Measurements from ENCODE around the gene C1QTNF8.
"Not testable (repeated sequence)": the region's sequence is repeated elsewhere in the genome, so short reads cannot be mapped to it uniquely, and the experiment has no call there.

The C1QTNF8 gene

DNA sequence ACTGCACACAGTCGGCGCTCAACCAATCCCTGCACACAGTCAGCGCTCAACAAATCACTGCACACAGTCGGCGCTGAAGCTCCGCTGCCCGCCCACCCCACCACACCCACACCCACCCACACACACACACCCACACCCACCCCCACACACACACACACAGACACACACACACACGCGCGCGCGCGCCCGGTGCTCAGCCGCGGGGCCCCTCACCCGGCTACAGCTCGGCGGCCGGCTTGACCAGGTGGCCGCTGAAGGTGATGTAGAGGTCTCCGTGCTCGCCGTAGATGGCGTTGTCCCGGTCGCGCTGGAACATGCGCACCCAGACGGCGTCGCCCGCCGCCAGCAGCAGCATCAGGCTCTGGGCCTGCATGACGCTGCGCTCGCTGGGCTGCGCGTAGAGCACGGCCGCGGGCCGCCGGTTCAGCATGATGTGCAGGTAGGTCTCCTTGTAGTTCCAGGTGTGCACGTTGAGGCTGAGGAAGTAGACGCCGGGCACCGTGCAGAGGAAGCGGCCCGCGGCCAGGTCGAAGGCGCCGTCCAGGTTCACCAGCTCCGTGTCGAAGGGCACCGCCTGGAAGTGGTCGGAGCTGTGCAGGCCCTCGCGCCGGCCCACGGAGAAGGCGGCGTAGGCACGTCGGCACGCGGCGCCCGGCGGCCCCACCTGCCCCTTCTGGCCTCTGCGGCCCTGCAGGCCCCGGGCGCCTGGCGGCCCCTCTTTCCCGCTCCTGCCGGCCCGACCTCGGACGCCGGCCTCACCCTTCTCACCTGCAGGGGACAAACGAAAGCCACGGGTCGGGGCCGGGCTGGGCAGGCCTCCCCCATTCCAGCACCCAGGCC lies 2.5 kb downstream of the C1QTNF8 start:
- DNase-seq (ENCODE audit: low spot score): no peak

DNA sequence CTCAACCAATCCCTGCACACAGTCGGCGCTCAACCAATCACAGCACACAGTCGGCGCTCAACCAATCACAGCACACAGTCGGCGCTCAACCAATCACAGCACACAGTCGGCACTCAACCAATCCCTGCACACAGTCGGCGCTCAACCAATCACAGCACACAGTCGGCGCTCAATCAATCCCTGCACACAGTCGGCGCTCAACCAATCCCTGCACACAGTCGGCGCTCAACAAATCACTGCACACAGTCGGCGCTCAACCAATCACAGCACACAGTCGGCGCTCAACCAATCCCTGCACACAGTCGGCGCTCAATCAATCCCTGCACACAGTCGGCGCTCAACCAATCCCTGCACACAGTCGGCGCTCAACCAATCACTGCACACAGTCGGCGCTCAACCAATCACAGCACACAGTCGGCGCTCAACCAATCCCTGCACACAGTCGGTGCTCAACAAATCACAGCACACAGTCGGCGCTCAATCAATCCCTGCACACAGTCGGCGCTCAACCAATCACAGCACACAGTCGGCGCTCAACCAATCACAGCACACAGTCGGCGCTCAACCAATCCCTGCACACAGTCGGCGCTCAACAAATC lies 3.3 kb downstream of the C1QTNF8 start:
- DNase-seq (ENCODE audit: low spot score): not testable (repeated sequence)

DNA sequence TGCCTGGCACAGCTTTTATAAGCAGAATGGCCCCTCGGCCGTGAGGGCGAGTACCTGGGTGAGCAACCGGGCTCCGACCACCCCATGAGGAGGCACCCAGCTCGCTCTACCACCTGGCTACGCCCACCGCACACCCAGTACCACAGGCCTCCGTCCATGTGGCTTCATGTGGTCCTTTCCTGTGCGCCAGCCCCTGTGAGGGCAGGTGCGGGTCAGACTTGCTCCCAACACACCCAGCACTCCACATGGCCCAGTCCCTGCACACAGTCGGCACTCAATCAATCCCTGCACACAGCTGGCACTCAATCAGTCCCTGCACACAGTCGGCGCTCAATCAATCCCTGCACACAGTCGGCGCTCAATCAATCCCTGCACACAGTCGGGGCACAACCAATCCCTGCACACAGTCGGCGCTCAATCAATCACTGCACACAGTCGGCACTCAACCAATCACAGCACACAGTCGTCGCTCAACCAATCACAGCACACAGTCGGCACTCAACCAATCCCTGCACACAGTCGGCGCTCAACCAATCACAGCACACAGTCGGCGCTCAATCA lies 4.0 kb downstream of the C1QTNF8 start:
- DNase-seq (ENCODE audit: low spot score): no peak

DNA sequence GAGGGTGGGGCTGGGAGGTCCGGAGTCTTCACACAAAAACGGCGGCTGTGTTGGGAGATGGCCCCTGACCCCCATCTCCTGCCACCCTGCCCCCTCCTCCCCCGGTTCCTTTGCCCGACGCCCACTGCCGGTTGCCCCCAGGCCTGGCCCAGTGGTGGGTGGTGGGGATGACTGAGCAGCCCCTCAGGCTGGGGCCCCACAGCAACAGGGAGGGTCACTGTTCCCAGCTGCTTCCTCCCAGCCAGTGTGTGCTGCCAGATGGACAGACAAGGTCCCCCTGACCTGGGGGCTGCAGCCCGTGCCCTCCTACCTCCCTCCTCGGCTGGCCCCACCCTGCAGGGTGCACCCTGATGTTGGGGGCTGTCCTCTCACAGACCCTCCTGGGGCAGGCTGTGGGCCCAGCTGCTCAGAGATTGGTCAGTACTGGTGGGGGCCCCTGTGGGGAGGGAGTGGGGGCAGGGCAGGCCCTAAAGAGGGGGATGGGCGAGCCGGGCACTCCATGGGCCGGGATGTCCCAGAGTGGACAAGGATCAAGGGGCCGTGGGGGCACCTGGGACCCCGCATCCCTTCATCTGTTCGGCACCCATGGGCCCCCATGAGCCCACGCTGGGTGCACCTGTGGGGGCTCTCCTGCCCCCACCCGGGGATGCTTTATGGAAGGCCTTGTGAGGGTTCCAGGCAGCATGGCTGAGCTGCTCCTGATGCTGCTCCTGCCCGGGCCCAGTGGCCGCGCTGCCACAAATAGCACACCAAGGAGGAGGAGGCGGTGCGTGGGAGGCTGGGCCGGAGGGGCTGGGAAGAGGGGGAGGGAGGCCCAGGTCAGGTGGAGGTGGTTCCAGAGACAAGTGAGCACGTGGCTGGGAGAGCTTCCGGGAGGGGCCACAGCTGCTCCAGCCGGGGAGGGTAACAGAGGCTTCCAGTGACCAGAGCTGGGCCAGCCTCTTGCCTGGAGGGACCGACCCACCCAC lies 5.1 kb downstream of the C1QTNF8 start:
- no peak for DNase-seq (ENCODE audit: low spot score)

DNA sequence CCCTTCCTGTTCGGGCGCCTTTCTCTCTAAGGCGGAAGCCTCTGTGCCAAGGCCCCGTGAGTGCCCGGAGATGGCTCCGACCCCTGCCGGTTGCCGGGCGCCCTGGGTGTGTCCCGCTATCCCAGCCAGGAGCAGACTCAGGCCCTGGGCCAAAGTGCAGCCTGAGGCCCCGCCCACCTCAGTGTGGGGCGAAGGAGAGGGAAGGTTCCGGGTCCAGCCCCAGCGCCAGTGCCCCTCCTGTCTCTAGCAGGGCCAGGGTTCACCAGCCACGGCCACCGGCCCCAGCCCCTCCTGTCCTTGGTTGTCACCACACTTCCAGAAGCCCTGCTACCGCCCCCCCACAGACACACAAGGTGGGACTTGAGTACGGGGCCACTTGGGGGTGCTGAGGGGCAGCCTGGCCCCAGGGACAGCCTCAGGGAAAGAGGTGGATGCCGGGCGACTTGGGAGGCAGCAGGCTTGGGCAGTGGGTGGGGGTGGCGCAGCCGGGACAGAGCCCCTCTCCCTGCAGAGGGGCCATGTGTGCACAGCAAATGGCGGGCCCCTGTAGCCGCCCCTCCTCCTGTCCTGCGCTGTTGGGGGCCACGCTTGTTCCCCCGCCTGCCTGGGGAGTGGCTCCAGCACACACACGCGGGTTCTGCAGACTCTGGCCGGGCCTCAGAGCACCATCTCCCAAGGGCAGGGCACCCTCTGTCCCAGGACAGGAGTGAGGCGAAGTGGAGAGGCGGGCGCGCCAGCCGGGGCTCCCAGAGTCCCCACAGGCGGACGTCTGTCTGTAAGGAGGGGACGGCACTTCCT lies 6.0 kb downstream of the C1QTNF8 start:
- no peak for DNase-seq (ENCODE audit: low spot score)

DNA sequence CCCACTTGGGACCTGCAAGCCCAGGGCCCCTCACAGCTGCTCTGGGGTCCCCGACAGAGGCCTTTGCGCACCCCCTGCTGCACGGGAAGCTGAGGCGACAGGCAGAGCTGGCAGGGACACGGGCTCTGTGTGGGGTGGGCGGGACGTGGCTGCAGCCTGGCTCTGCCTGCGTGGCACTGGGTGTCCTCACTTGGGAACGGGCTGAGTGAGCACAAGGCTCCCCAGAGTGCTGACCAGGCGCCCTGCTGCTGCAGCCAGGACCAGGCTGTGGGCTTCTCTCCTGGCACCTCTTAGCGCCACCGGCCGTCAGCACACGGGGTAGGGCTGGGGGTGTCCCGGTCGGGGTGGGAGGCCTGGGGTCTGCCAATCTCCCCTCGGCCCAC lies 6.6 kb downstream of the C1QTNF8 start:
- DNase-seq (ENCODE audit: low spot score): no peak

DNA sequence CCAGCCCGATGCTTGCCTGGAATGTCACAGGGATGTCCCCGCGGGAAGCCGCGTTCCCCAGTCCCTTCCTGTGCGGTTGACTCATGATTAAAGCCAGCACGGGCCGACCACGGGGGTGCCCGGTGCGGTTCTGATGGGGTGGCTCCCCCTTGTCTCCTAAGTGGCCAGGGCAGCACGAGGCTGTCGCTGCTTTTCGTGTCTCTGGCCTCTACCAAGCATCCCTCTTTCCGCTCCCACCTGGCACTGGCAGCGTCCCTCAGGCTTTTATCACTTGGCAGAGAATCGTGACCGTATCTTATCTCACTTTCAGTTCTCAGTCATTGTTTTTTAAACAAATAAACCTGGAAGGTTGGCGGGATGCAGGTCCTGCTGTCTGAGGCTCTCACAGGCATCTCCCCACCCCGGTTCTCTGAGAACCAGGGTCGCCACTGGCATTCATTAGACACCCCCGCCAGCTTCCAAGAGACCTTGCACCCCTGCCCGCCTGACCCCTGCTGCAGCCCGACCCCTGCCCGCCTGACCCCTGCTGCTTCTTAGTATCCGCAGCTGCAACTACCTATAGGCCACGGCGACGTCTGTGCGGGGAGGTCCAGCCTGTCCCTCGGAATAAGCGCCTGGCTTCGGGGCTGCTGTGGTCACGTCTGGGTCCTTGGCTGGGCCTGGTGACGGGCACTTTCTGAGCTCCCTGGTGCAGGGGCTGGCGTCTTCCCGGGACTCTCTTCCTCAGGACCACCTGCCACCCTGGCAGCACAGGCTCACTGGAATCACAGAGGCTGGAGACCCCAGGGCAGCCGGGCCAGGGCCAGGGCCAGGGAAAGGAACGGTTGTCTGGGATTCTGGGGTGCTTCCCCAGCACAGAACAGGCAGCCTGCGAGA lies 7.5 kb downstream of the C1QTNF8 start:
- no peak for DNase-seq (ENCODE audit: low spot score)

DNA sequence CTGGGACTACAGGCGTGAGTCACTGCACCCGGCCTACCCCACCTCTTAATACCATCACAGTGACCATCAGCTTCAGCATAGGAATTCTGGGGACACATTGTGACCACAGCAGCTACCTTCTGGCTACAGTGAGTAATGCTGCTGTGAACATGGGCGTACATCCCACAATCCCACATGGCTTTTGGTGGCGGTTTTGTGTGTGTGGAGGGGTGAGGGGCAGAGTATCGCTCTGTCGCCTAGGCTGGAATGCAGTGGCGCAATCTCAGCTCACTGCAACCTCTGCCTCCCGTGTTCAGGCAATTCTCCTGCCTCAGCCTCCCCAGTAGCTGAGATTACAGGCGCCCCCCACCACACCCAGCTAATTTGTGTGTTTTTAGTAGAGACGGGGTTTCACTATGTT lies 9.6 kb downstream of the C1QTNF8 start:
- DNase-seq (ENCODE audit: low spot score): not testable (repeated sequence)

DNA sequence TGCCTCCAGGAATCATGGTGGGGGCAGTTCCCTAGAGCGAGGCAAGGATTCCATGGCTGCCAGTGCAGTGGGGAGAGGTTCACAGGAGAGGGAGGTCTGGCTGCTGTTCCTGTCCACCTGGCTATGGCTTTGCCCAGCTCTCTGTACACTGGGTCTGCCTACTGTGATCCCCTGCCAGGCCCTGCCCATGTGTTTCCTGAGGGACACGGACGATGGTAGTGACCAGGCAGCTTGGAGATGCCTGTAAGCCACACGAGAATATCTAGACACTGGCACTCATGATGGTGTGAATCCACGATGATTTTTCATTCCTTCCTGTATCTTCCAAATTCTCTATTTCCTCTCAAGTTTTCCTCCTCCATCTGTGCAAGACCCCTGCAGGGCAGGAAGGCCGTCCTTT lies 11.1 kb downstream of the C1QTNF8 start:
- DNase-seq (ENCODE audit: low spot score): no peak

DNA sequence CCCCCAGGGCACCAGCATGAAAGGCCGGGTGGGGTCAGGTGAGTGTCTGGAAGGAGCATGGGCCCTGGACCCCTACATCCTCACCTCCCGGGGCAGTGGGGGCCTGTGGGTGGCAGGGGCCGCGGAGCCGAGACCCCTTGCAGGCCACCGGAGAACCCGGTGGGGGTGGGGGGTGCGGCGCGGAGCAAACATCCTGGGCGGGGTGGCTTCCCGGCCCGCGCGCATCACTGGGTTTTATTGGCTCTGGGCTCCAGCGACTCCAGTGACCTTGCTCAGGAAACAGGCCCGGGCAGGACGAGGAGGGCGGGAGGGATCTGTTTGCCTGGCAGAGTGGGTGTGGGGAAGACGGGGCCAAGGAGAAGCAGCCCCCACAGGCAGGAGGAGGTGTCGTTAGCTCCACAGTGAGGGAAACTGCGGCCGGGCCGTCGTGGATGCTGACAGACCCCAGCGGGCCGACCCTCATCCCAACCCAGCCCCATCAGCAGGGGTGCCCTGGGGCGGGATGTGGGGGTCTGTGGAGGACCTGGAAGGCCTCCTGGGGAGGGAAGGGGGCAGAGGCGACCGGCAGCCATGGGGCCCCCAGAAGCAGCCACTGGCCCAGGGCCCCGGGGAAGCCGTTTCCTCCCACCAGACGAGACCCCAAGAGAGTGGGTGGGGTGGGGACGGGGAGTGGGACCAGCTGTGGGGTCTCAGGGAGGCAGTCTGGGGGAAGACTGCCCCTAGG lies 12.9 kb downstream of the C1QTNF8 start:
- no peak for DNase-seq (ENCODE audit: low spot score)

DNA sequence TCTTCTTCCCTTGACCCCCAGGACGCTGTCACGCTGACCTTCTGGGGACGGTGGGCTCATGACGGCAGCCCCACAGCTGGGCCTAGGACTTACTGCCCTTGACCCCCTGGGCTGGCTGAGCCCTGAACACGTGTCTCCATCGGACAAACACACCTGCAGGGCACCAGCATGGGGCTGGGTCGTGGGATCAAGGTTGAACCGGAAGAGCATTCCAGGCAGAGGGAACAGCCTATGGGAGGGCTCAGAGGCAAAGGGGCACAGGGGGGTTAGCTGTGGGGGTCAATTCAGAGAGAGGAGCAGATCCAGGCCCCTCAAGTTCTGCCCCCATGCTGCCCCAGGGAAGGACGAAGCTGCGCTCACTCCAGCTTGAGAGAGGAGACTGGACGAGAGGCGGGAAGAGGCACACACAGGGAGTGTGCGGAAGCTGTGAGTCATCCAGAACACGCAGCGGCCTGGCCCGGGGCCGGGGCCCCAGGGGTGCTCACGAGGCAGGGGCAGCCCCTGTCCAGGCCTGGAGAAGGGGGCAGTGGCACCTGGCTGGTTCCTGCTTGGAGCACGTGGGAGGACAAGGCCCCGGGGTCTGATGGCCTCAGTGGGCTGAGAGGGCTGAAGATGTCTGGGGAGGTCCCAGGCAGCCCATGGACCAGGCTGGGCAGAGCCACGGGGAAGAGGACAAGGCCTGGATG lies 13.6 kb downstream of the C1QTNF8 start:
- no peak for DNase-seq (ENCODE audit: low spot score)

DNA sequence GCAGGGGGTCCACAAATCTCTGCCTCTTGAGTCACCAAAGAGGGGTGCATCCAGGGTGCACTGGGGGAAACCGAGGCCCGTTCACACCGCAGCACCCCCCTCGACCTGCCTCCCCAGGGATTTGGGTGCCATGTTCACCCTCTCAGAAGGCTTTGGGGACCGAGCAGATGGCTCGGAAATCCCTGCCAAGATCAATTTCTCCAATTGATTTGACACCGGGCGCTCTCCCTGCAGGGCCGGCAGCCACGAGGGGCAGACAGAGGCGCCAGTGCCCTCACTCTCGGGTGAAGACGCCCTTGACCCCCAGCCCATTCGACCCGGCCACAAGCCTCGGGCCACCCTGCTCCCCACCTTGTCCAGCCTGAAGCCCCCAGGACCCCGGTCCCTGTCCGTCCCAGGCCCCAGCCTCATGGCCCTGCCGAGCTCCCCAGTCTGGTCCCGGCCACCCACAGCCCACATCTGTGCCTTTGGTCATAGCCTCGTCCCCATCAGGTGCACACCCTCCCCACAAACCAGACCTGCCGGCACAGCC lies 14.2 kb downstream of the C1QTNF8 start:
- DNase-seq (ENCODE audit: low spot score): no peak

DNA sequence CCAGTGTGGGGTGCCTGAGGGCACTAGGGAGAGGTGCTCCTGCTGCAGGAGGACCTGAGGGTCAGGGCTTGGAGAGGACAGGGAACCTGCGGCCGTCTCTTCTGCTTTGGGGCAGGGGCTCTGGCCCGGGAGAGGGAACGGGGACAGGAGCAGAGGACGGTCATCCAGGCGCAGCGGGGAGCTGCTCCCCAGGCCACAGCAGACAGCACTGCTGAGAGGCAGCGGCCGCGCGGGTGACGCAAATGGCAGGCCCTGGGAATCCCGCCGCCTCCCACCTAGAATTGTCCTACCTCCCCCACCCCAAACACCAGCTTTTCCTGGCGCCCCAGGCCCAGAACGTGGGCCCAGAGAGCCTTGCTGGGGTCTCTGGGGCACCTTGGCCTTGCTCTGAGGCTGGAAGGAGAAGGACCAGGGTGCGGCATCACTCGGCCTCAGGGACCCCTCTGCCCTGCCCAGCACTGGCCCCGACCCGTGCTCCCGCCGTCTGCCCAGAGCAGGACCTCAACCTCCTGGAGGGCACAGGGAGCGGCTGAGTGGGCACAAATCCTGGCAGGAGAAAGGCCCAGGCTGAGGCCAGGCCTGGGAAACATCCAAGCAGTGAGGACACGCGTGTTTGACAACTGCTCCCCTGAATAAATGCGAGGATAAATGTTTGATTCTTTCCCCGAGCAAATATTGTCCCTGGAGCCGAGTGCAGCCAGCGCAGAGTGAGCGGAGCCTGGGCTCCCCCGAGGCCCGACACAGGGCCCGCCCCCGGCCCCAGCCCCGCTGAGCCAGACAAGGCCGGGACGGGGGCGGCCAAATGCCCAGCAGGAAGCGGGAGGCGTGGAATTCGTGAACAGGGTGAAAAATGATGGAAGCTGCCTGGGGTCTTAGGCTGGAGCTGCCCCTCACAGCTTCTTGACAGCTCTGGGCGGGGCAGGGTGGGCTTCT lies 15.0 kb downstream of the C1QTNF8 start:
- DNase-seq (ENCODE audit: low spot score): no peak

DNA sequence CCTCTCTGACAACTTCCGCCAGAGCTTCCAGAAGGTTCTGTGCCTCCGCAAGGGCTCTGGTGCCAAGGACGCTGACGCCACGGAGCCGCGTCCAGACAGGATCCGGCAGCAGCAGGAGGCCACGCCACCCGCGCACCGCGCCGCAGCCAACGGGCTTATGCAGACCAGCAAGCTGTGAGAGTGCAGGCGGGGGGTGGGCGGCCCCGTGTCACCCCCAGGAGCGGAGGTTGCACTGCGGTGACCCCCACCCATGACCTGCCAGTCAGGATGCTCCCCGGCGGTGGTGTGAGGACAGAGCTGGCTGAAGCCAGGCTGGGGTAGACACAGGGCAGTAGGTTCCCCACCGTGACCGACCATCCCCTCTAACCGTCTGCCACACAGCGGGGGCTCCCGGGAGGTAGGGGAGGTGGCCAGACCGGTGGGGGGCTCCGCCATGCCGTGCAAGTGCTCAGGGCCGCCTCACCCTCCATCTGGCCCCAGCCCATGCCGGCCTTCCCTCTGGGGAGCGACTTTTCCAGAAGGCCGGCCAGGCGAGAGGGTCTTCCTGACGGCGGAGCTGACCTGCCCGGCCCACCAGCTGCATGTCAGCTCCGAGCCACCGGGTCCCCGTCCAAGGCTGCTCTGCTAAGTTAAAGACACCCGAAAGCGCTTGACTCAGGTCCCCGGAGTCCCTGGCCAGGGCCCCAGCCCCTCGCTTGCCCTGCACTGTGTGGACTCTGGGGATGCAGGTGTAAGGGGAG lies 16.1 kb downstream of the C1QTNF8 start:
- DNase-seq (ENCODE audit: low spot score): no peak

DNA sequence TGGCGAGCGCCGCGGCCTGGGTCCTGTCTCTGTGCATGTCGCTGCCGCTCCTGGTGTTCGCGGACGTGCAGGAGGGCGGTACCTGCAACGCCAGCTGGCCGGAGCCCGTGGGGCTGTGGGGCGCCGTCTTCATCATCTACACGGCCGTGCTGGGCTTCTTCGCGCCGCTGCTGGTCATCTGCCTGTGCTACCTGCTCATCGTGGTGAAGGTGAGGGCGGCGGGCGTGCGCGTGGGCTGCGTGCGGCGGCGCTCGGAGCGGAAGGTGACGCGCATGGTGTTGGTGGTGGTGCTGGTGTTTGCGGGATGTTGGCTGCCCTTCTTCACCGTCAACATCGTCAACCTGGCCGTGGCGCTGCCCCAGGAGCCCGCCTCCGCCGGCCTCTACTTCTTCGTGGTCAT lies 16.7 kb downstream of the C1QTNF8 start:
- DNase-seq (ENCODE audit: low spot score): no peak

DNA sequence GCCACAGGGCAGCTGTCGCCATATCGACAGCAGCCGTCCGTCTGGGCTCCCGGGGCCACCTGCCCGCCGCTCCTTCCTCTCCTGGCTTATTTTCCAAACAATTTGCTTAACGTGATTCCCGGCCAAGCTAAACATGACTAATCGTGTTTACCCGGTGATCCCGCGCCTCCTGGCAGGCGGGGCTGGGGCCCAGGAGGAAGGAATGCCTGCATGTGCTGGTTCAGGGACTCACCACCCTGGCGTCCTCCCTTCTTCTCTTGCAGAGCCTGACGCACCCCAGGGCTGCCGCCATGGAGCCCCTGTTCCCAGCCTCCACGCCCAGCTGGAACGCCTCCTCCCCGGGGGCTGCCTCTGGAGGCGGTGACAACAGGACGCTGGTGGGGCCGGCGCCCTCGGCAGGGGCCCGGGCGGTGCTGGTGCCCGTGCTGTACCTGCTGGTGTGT lies 17.4 kb downstream of the C1QTNF8 start:
- DNase-seq (ENCODE audit: low spot score): peak; percentile 83

All from AG08396 (cell line).